Body of pancreas (tissue), 4 donors: Measurements from ENCODE around the gene RASGRP3.

Experiments
- POLR2A ChIP-seq, 3 donors: fragments of 450-650 bp; IDR thresholded peaks; one replicate each; pipeline ENCODE4 v1.6.1; 2016; ENCODE audit warnings: antibody characterized with exemption in 3 of 3, mild to moderate bottlenecking in 2 of 3
- TF ChIP-seq, protein P1 (sequence below), 7 experiments: fragments of 450-650 bp in 4 of 7; fragments of 200-600 bp in 3 of 7; sonication (generic) in 3 of 7; IDR thresholded peaks; one replicate each; pipeline ENCODE4 v1.5.1; 2016 to 2019; ENCODE audit warnings: antibody characterized with exemption in 7 of 7

GRCh38 chr2:33598561-33599174, 122.2 kb downstream of the RASGRP3 start:
- TF ChIP-seq, protein P1, sequence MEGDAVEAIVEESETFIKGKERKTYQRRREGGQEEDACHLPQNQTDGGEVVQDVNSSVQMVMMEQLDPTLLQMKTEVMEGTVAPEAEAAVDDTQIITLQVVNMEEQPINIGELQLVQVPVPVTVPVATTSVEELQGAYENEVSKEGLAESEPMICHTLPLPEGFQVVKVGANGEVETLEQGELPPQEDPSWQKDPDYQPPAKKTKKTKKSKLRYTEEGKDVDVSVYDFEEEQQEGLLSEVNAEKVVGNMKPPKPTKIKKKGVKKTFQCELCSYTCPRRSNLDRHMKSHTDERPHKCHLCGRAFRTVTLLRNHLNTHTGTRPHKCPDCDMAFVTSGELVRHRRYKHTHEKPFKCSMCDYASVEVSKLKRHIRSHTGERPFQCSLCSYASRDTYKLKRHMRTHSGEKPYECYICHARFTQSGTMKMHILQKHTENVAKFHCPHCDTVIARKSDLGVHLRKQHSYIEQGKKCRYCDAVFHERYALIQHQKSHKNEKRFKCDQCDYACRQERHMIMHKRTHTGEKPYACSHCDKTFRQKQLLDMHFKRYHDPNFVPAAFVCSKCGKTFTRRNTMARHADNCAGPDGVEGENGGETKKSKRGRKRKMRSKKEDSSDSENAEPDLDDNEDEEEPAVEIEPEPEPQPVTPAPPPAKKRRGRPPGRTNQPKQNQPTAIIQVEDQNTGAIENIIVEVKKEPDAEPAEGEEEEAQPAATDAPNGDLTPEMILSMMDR (IDR thresholded peaks at IDR 0.05): no peak
- TF ChIP-seq POLR2A (IDR thresholded peaks at IDR 0.05): no peak
